Immature natural killer cell (primary cell): Measurements from ENCODE around the gene IFNA8. TPM values are rescaled to one million over a fixed set of nuclear protein-coding genes. Genes with fewer than 3 reads are reported as not detected.
"Not testable (repeated sequence)": the region's sequence is repeated elsewhere in the genome, so short reads cannot be mapped to it uniquely, and the experiment has no call there.

Experiments used
- DNase-seq, 3 donors: peaks; one replicate each; pipeline ENCODE4 v3.0.0; 2022; ENCODE audit warnings: mixed read lengths in 1 of 3
- H3K27ac Mint-ChIP-seq, 6 donors: one replicate each; pipeline ENCODE4 v1.8.0; 2020; ENCODE audit warnings: mixed read lengths in 6 of 6, mild to moderate bottlenecking in 5 of 6, inconsistent platforms in 4 of 6, moderate library complexity in 3 of 6
- H3K27me3 Mint-ChIP-seq, 3 donors: one replicate each; pipeline ENCODE4 v1.8.0; 2020 to 2021; ENCODE audit warnings: low read depth in 3 of 3, mild to moderate bottlenecking in 3 of 3, mixed read lengths in 3 of 3, moderate library complexity in 3 of 3, inconsistent platforms in 1 of 3
- H3K36me3 Mint-ChIP-seq, 3 donors: one replicate each; pipeline ENCODE4 v1.8.0; 2020; ENCODE audit warnings: mixed read lengths in 3 of 3, inconsistent platforms in 2 of 3, mild to moderate bottlenecking in 2 of 3
- H3K4me1 Mint-ChIP-seq, 2 donors: one replicate each; pipeline ENCODE4 v1.8.0; 2020; ENCODE audit warnings: inconsistent platforms in 2 of 2, mild to moderate bottlenecking in 2 of 2, mixed read lengths in 2 of 2, moderate library complexity in 1 of 2
- H3K4me3 Mint-ChIP-seq, 5 donors: one replicate each; pipeline ENCODE4 v1.8.0; 2020; ENCODE audit warnings: mild to moderate bottlenecking in 5 of 5, mixed read lengths in 5 of 5, inconsistent platforms in 3 of 5, moderate library complexity in 3 of 5
- H3K9me3 Mint-ChIP-seq, 6 donors: one replicate each; pipeline ENCODE4 v1.8.0; 2020; ENCODE audit warnings: mild to moderate bottlenecking in 6 of 6, mixed read lengths in 6 of 6, inconsistent platforms in 4 of 6, moderate library complexity in 3 of 6
- polyA plus RNA-seq, 3 donors: library from polyadenylated mRNA; unstranded; fragments of 300-500 nt; fragmentation: Illumina TruSeq; gene quantifications; one replicate each; pipeline ENCODE4 v1.2.3, GENCODE V29; 2021

IFNA8 gene
- not detected for polyA plus RNA-seq

- DNase-seq = no peak
- H3K4me1 Mint-ChIP-seq = no peaks in the 10 kb centered on the region
- no peak within 1 kb of the TSS for H3K4me3 Mint-ChIP-seq
- H3K9me3 Mint-ChIP-seq = no peaks in the 10 kb centered on the region
- H3K27me3 Mint-ChIP-seq = peaks cover 0 to 6% (median 2%) of the 10 kb centered on the region in 3 donors
- H3K27ac Mint-ChIP-seq = no peak within 1 kb of the TSS
- H3K36me3 Mint-ChIP-seq = no peaks in the 10 kb centered on the region
These were observed at the start of gene IFNA8 for GRCh38 chr9:21408817-21409216. Gene IFNA8 (plus strand): TSS chr9:21409117. CDS start chr9:21409177, 60 bp downstream.

- no peak for DNase-seq
- Mint-ChIP-seq H3K4me3 (no peak overlapping the region), H3K4me1 (peaks cover 8 to 16% of the 10 kb centered on the region in 2 donors), H3K9me3 (no peaks in the 10 kb centered on the region), H3K27ac (no peak overlapping the region), H3K36me3 (peaks cover 0 to 3% (median 0%) of the 10 kb centered on the region in 3 donors), H3K27me3 (peaks cover 0 to 11% (median 4%) of the 10 kb centered on the region in 3 donors)
These were observed 46.6 kb upstream of the IFNA8 start for GRCh38 chr9:21362287-21362686.

- H3K27me3 Mint-ChIP-seq = peaks cover 2 to 15% (median 14%) of the 10 kb centered on the region in 3 donors
- H3K36me3 Mint-ChIP-seq, H3K27ac Mint-ChIP-seq, H3K9me3 Mint-ChIP-seq, DNase-seq, H3K4me1 Mint-ChIP-seq, H3K4me3 Mint-ChIP-seq: not testable (repeated sequence)
These were observed 41.7 kb upstream of the IFNA8 start for GRCh38 chr9:21367169-21367568.

- Mint-ChIP-seq H3K36me3 (no peaks in the 10 kb centered on the region), H3K9me3 (no peaks in the 10 kb centered on the region), H3K4me1 (no peaks in the 10 kb centered on the region), H3K27ac (no peak within 1 kb of the TSS), H3K27me3 (peaks cover 2 to 15% (median 14%) of the 10 kb centered on the region in 3 donors), H3K4me3 (no peak within 1 kb of the TSS)
- DNase-seq = no peak
These were observed 41.0 kb upstream of the IFNA8 start, which contains the start of gene IFNA13 for GRCh38 chr9:21367957-21368356. Gene IFNA13 (minus strand): TSS chr9:21368057. CDS start chr9:21368010, 47 bp downstream.

- H3K27ac Mint-ChIP-seq, DNase-seq, H3K27me3 Mint-ChIP-seq, H3K4me1 Mint-ChIP-seq, H3K9me3 Mint-ChIP-seq, H3K36me3 Mint-ChIP-seq, H3K4me3 Mint-ChIP-seq: not testable (repeated sequence)
These were observed 37.5 kb upstream of the IFNA8 start for GRCh38 chr9:21371467-21371866.

DNA sequence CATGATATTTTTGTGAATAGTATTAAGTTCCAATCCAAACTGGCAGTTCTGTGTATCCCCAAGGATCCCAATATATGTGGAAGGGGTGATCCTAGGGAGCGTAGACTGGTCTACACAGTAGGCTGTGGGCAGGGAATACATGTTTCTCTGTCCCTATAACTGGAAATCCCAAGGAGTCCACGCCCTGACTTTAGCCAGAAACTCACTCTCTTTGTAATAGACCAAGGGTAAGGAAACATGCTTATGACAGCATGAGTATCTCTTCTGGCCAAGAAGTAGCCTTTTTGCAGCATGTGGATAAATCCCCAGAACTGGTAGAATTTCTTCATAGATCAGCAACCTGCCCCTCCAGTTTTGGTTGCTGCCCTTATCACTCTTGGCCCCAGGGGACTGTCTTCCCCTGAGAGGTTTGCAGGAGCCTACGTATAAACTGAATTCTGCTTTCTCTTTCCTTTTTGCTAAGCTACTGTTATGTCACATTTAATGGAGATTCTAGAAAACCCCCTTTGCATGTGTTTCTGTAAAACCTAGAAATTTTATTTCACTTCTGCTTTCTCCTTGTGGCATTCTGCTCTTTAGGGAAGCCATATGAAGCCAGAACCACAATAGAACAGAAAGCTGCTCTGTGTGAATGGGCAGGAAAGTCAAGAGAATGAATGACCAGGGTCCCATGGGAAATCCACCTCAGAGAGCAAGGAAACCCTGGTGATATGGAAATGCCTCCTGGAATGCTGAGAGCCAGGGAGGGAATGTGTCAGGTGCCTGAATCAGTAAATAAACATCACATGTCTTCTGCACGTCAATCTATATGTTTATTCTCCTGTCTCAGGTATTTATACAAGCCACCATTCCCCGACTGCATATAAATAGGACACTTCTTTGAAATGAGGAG is 27.2 kb upstream of the IFNA8 start:
- Mint-ChIP-seq H3K27ac (no peak overlapping the region), H3K4me3 (no peak overlapping the region)
- peak in 1 of 3 donors; percentile 15 for DNase-seq

DNA sequence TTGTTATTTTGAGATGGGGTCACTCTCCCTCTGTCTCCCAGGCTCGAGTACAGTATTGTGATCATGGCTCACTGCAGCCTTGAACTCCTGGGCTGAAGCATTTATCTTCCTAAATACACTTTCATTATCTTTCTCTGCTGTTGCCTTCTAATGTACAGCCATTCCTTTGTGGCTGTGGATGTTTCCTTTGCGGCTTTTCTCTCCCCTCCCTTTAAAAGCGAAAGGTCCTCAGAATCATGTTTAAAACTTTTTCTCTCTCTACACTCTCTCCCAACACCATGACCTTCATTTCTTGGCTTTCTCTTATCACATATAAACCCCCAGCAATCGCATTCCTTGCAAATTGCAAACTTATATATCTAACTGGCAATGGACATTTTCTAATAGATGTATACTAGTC is 25.3 kb upstream of the IFNA8 start:
- Mint-ChIP-seq H3K4me1 (peaks cover 8 to 14% of the 10 kb centered on the region in 2 donors), H3K4me3 (no peak overlapping the region), H3K27me3 (peaks cover 2 to 15% (median 6%) of the 10 kb centered on the region in 3 donors), H3K36me3 (peaks cover 0 to 3% (median 0%) of the 10 kb centered on the region in 3 donors), H3K9me3 (no peaks in the 10 kb centered on the region), H3K27ac (no peak overlapping the region)
- DNase-seq = no peak

More for the DNA sequence above, 27.2 kb upstream of the IFNA8 start:
- Mint-ChIP-seq H3K9me3 (no peaks in the 10 kb centered on the region), H3K36me3 (no peaks in the 10 kb centered on the region), H3K4me1 (peaks cover 8 to 14% of the 10 kb centered on the region in 2 donors), H3K27me3 (peaks cover 2 to 16% (median 10%) of the 10 kb centered on the region in 3 donors)

GRCh38 chr9:21385131-21385670 is 23.7 kb upstream of the IFNA8 start, which contains the start of gene IFNA2:
Gene IFNA2 (minus strand): TSS chr9:21385398. CDS start chr9:21385329, 69 bp downstream.
- DNase-seq = no peak
- Mint-ChIP-seq H3K27ac (no peak within 1 kb of the TSS), H3K4me1 (peaks cover 8 to 14% of the 10 kb centered on the region in 2 donors), H3K9me3 (no peaks in the 10 kb centered on the region), H3K27me3 (peaks cover 4 to 26% (median 9%) of the 10 kb centered on the region in 3 donors), H3K36me3 (peaks cover 0 to 3% (median 0%) of the 10 kb centered on the region in 3 donors), H3K4me3 (no peak within 1 kb of the TSS)

- no peak overlapping the region for H3K27ac Mint-ChIP-seq
- H3K27me3 Mint-ChIP-seq = peaks cover 4 to 32% (median 16%) of the 10 kb centered on the region in 3 donors
- no peak overlapping the region for H3K4me3 Mint-ChIP-seq
- peaks cover 0 to 1% (median 0%) of the 10 kb centered on the region in 6 donors for H3K9me3 Mint-ChIP-seq
- H3K4me1 Mint-ChIP-seq = peaks cover 6 to 11% of the 10 kb centered on the region in 2 donors
- no peak for DNase-seq
- H3K36me3 Mint-ChIP-seq = peaks cover 0 to 3% (median 0%) of the 10 kb centered on the region in 3 donors
These were observed 16.6 kb upstream of the IFNA8 start for GRCh38 chr9:21392270-21392669.

DNA sequence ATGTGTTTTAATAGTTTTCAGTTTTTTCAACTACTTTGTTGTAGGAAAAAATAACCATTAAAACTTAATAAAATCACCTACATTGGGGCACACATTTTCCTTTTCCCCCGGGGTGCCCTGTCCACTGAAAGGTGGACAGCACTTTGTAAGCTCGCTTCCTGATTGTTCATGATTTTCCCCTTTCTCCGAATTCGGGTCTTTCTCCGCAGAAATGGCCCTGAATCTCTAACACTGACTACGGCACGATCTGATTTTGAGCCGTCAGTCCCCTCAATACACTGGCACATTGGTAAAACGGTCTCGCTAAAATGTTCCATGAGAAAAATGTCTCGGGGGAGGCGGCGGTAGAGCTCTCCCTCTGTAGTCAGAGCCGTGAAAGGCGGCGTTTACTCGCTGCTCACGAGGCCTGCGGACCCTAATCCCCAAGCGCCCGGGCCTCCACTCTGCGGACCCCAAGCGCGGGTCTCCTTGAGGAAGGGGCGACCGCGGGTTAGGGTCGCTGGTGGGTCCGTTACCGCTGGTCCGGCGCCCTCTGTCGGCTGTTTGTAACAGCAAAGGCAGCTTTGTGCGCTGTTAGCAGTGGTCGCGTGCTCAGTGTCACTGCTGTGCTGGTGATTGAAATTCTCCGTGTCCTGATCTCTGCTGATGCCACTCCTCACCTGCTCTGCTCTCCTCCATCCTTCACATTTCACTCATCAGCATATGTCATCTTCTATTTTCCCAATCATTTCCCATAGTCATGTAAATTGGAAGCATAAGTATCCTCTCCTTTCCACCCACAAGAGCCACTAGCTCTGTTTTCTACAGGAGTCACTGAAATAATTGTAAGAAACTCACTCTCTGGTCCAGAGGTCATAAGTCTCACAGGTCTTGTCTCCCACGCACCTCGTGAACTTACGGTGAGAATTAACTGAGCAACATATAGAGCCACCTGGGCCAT is 12.9 kb upstream of the IFNA8 start:
- peak; percentile 40 to 48 (median 44) for DNase-seq
- Mint-ChIP-seq H3K9me3 (peaks cover 0 to 1% (median 0%) of the 10 kb centered on the region in 6 donors), H3K27ac (no peak overlapping the region), H3K27me3 (peaks cover 3 to 11% (median 11%) of the 10 kb centered on the region in 3 donors), H3K4me1 (peaks cover 6 to 11% of the 10 kb centered on the region in 2 donors), H3K36me3 (no peaks in the 10 kb centered on the region), H3K4me3 (peak overlapping the region; percentile 65 to 79 (median 70))

- Mint-ChIP-seq H3K4me3 (no peak overlapping the region), H3K27ac (no peak overlapping the region), H3K4me1 (peaks cover 8 to 11% of the 10 kb centered on the region in 2 donors), H3K27me3 (peaks cover 3 to 10% (median 5%) of the 10 kb centered on the region in 3 donors), H3K36me3 (no peaks in the 10 kb centered on the region), H3K9me3 (no peaks in the 10 kb centered on the region)
- no peak for DNase-seq
These were observed 9.9 kb upstream of the IFNA8 start for GRCh38 chr9:21398955-21399489.

DNA sequence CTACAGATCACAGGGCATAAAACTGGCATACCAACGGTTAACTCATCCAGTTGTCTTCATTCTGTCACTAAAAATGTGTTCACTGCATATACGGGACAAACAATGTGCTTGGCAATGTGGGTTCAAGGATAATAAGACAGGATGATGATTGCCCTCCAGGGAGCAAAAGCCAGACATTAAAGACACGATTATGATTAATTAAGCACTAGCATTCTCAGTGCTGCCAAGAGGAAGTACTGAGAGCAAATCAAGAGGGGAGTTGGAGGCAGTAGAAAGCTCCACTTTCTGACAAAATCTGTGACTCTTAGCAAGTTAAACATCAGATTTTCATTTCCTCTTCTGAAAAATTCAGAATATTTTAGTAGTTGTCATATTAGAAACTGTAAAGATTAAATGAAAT is 9.0 kb upstream of the IFNA8 start:
- Mint-ChIP-seq H3K4me1 (peaks cover 8 to 11% of the 10 kb centered on the region in 2 donors), H3K9me3 (no peaks in the 10 kb centered on the region), H3K36me3 (no peaks in the 10 kb centered on the region), H3K27ac (no peak overlapping the region), H3K27me3 (peaks cover 3 to 11% (median 5%) of the 10 kb centered on the region in 3 donors), H3K4me3 (no peak overlapping the region)
- DNase-seq = no peak
